B cell (primary cell): Measurements from ENCODE around the gene KDELR1. TPM values are rescaled to one million over a fixed set of nuclear protein-coding genes. Genes with fewer than 3 reads are reported as not detected.
A peak's percentile ranks its signal among the peaks of the same experiment; 100 is the strongest.

Experiments used
- ATAC-seq: fragments of 200-7000 bp; cut with Tn5 transposase; one replicate; pipeline ENCODE4 v1.10.0; 2021; ENCODE audit warnings: low read depth, mild to moderate bottlenecking, moderate number of reproducible peaks, moderate library complexity
- CTCF ChIA-PET: fragments of 350-600 bp; sonication (Branson Sonifier 250); formaldehyde crosslinking; loops from one replicate; lab custom pipeline; 2021; ENCODE audit warnings: antibody characterized with exemption, inconsistent platforms; lab: Charles Lee
- POLR2A ChIA-PET: fragments of 350-600 bp; sonication (Branson Sonifier 250); formaldehyde crosslinking; loops from one replicate; lab custom pipeline; 2021; ENCODE audit warnings: antibody characterized with exemption; lab: Charles Lee
- DNase-seq: peaks from one replicate; pipeline ENCODE4 v3.0.0; 2013
- H2AFZ ChIP-seq: 2 replicates; pipeline ENCODE4 v1.6.1; 2012; ENCODE audit warnings: mild to moderate bottlenecking, low read depth, low read length; ENCODE audit not compliant: insufficient read depth, poor library complexity, severe bottlenecking
- H3K27ac ChIP-seq, 2 donors: 1 replicate in 1 of 2; 2 replicates in 1 of 2; pipeline ENCODE4 v1.5.1; 2012 to 2013; ENCODE audit warnings: low read length in 2 of 2, mild to moderate bottlenecking in 2 of 2, moderate library complexity in 1 of 2
- H3K27me3 ChIP-seq, 4 experiments: fragments of 200-600 bp in 1 of 4; sonication (generic) in 1 of 4; replicated peaks in 1 of 4; 1 replicate in 2 of 4; 2 replicates in 2 of 4; pipeline versions ENCODE4 v1.6.1 to v1.7.0; 2013 to 2016; ENCODE audit warnings: low read length in 3 of 4, mild to moderate bottlenecking in 2 of 4, mixed read lengths in 1 of 4, moderate library complexity in 1 of 4; ENCODE audit not compliant: insufficient read depth in 4 of 4, control insufficient read depth in 3 of 4; ENCODE audit errors: control extremely low read depth in 1 of 4
- H3K36me3 ChIP-seq, 2 experiments: replicated peaks in 1 of 2; 1 replicate in 1 of 2; 2 replicates in 1 of 2; pipeline versions ENCODE4 v1.6.1 to v1.7.1; 2013; ENCODE audit warnings: low read length in 1 of 2; ENCODE audit not compliant: insufficient read depth in 2 of 2, control insufficient read depth in 1 of 2; ENCODE audit errors: control extremely low read depth in 1 of 2, extremely low read depth in 1 of 2
- H3K4me1 ChIP-seq, 2 donors: fragments of 200-600 bp in 1 of 2; sonication (generic) in 1 of 2; 1 replicate in 1 of 2; 2 replicates in 1 of 2; pipeline versions ENCODE4 v1.5.1 to v1.6.1; 2013 to 2017; ENCODE audit warnings: low read length in 2 of 2; ENCODE audit not compliant: control insufficient read depth in 2 of 2, insufficient read depth in 2 of 2
- H3K4me2 ChIP-seq: replicated peaks from 2 replicates; pipeline ENCODE3; 2012; ENCODE audit warnings: mild to moderate bottlenecking, low read depth, low read length; ENCODE audit not compliant: poor library complexity, severe bottlenecking
- H3K4me3 ChIP-seq, 5 experiments: fragments of 200-600 bp in 1 of 5; sonication (generic) in 1 of 5; 1 replicate in 3 of 5; 2 replicates in 2 of 5; pipeline versions ENCODE4 v1.5.1 to v1.7.0; 2011 to 2016; ENCODE audit warnings: low read length in 4 of 5, mild to moderate bottlenecking in 4 of 5, low read depth in 2 of 5, control low read depth in 1 of 5, moderate library complexity in 1 of 5; ENCODE audit not compliant: insufficient read depth in 1 of 5; ENCODE audit errors: control extremely low read depth in 1 of 5, extremely low read depth in 1 of 5
- H3K79me2 ChIP-seq: fragments of 200-600 bp; sonication (generic); one replicate; pipeline ENCODE4 v1.6.0; 2016; ENCODE audit warnings: low read length; ENCODE audit not compliant: control insufficient read depth, insufficient read depth
- H3K9ac ChIP-seq: fragments of 200-600 bp; sonication (generic); 2 replicates; pipeline ENCODE4 v1.6.1; 2017; ENCODE audit warnings: mild to moderate bottlenecking, low read length, moderate library complexity
- H3K9me3 ChIP-seq, 3 donors: one replicate each; pipeline versions ENCODE4 v1.6.1 to v1.7.1; 2013; ENCODE audit warnings: low read length in 2 of 3; ENCODE audit not compliant: control insufficient read depth in 2 of 3, insufficient read depth in 1 of 3; ENCODE audit errors: control extremely low read depth in 1 of 3
- H4K20me1 ChIP-seq: 2 replicates; pipeline ENCODE4 v1.6.0; 2012; ENCODE audit warnings: mild to moderate bottlenecking, low read length; ENCODE audit not compliant: insufficient read depth, control insufficient read depth, poor library complexity, severe bottlenecking
- H3K27ac Mint-ChIP-seq: one replicate; pipeline ENCODE4 v1.8.0; 2021; ENCODE audit warnings: mixed read lengths
- H3K27me3 Mint-ChIP-seq: one replicate; pipeline ENCODE4 v1.8.0; 2021; ENCODE audit warnings: mixed read lengths
- H3K4me1 Mint-ChIP-seq: one replicate; pipeline ENCODE4 v1.8.0; 2021; ENCODE audit warnings: mixed read lengths
- H3K4me3 Mint-ChIP-seq: one replicate; pipeline ENCODE4 v1.8.0; 2021; ENCODE audit warnings: mixed read lengths
- H3K9me3 Mint-ChIP-seq: one replicate; pipeline ENCODE4 v1.8.0; 2022; ENCODE audit warnings: mixed read lengths; ENCODE audit not compliant: insufficient read depth
- EZH2 ChIP-seq: IDR thresholded peaks from 2 replicates; pipeline ENCODE4 v1.6.1; 2012; ENCODE audit warnings: borderline replicate concordance, low read depth, mild to moderate bottlenecking, moderate library complexity, low read length; ENCODE audit not compliant: insufficient read depth, poor library complexity, severe bottlenecking
- WGBS: methylation state at CpG from one replicate; pipeline ENCODE4 v1.1.5; 2013; ENCODE audit warnings: missing lambda C conversion rate; ENCODE audit not compliant: insufficient coverage; 5-methylcytosine and 5-hydroxymethylcytosine counted together
- intact Hi-C: fragments of 100-400 bp; cut with micrococcal nuclease; formaldehyde crosslinking; loops from one replicate; pipeline ENCODE4 v1.10.0; 2022
- polyA plus RNA-seq: library from polyadenylated mRNA; depleted of rRNA; stranded (reverse); fragments of >200 nt; gene quantifications from 2 replicates; pipeline ENCODE4 v1.2.3, GENCODE V29; 2012
- total RNA-seq, 2 donors: library from RNA; stranded (reverse); fragments of 120-200 nt in 1 of 2; gene quantifications; 1 replicate in 1 of 2; 2 replicates in 1 of 2; pipeline versions ENCODE4 v1.2.3 to v1.2.4, GENCODE V29; 2013 to 2022
- TF ChIP-seq, protein P1 (sequence below): fragments of 200-600 bp; IDR thresholded peaks from one replicate; pipeline ENCODE4 v1.8.0; 2022; ENCODE audit warnings: antibody characterized with exemption, mild to moderate bottlenecking

Gene KDELR1
- total and polyA plus RNA-seq, 2 donors (not counting 1 experiment from before 2014, with no cell fraction given) = 33.3 to 62.7 TPM

DNA sequence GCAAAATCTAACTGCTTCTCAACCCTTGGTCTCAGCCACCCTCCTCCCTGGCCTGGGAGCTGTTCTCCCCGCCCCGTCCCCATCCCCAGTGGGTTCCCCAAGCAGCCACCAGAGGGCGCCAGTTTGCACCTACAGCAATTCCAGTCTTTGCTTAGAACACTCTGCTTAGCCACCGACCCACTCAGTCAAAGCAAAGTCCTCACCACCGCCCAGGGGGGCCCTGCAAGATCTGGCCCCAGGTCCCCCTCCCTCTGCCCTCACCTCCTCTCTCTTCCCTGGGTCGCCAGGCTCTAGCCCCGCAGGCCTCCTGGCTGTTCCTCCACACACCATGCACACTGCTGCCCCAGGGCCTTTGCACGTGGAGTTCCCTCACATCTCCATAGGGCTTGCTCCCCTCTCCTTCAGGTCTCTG lies 40.0 kb downstream of the KDELR1 start:
- 36% methylated on average over 8 of the region's 8 CpGs for WGBS
- Mint-ChIP-seq H3K27ac (peak overlapping the region; percentile 22), H3K9me3 (no peaks in the 10 kb centered on the region), H3K4me1 (peaks cover 3% of the 10 kb centered on the region), H3K4me3 (no peak overlapping the region), H3K27me3 (no peaks in the 10 kb centered on the region)
- intact Hi-C loops = loop anchor here (1.0 kb wide), 1 partner anchor 31 kb away; no protein-coding TSS in a partner anchor
- no peaks in the 10 kb centered on the region for H3K9me3 ChIP-seq
- POLR2A ChIA-PET = no interaction called here
- DNase-seq (peak; percentile 76), ATAC-seq (peak; percentile 79)
- peaks cover 4% of the 10 kb centered on the region for H3K79me2 ChIP-seq
- H3K36me3 ChIP-seq = no peaks in the 10 kb centered on the region
- H2AFZ ChIP-seq = no peak overlapping the region
- H3K27ac ChIP-seq = no peak overlapping the region
- H3K4me1 ChIP-seq = peaks cover 0 to 5% of the 10 kb centered on the region in 2 donors
- no peak overlapping the region for H3K4me3 ChIP-seq
- no peak overlapping the region for H3K4me2 ChIP-seq
- H3K9ac ChIP-seq = no peak overlapping the region
- H4K20me1 ChIP-seq = no peaks in the 10 kb centered on the region
- TF ChIP-seq, protein P1, sequence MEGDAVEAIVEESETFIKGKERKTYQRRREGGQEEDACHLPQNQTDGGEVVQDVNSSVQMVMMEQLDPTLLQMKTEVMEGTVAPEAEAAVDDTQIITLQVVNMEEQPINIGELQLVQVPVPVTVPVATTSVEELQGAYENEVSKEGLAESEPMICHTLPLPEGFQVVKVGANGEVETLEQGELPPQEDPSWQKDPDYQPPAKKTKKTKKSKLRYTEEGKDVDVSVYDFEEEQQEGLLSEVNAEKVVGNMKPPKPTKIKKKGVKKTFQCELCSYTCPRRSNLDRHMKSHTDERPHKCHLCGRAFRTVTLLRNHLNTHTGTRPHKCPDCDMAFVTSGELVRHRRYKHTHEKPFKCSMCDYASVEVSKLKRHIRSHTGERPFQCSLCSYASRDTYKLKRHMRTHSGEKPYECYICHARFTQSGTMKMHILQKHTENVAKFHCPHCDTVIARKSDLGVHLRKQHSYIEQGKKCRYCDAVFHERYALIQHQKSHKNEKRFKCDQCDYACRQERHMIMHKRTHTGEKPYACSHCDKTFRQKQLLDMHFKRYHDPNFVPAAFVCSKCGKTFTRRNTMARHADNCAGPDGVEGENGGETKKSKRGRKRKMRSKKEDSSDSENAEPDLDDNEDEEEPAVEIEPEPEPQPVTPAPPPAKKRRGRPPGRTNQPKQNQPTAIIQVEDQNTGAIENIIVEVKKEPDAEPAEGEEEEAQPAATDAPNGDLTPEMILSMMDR = peak; percentile 74
- no peak for TF ChIP-seq EZH2
- CTCF ChIA-PET = interaction anchor here (0.7 to 2.8 kb wide), 14 partner anchors 10 to 288 kb away, joined by 3 to 12 read pairs (median 3); partner anchors contain the start of gene KDELR1
- no peaks in the 10 kb centered on the region for H3K27me3 ChIP-seq

DNA sequence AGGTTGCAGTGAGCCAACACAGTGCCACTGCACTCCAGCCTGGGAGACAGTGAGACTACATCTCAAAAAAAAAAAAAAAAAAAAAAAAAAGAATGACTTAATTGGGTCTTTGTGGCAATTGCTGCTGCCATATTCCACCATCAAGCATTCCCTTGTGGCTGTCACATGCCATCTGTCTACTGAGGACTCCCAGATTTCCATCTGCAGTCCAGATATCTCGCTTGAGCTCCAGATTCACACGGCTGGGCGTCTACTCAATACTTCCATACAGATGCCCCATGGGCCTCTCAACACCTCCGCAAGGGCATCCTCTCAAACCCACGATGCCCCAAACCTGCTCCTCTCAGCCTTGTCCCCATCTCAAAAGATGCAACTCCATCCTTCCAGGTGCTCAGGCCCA lies 40.5 kb downstream of the KDELR1 start:
- ChIA-PET POLR2A (no interaction called here), CTCF (interaction anchor here (0.6 to 2.8 kb wide), 16 partner anchors 10 to 1477 kb away, joined by 3 to 12 read pairs (median 3); partner anchors contain the start of gene KDELR1)
- Histone ChIP-seq H3K4me1 (peaks cover 0 to 5% of the 10 kb centered on the region in 2 donors), H4K20me1 (no peaks in the 10 kb centered on the region), H3K9ac (no peak overlapping the region), H2AFZ (no peak overlapping the region), H3K27ac (no peak overlapping the region), H3K4me2 (no peak overlapping the region), H3K4me3 (no peak overlapping the region), H3K9me3 (no peaks in the 10 kb centered on the region), H3K79me2 (peaks cover 4% of the 10 kb centered on the region), H3K36me3 (no peaks in the 10 kb centered on the region), H3K27me3 (no peaks in the 10 kb centered on the region)
- Mint-ChIP-seq H3K27me3 (no peaks in the 10 kb centered on the region), H3K4me1 (peaks cover 3% of the 10 kb centered on the region), H3K9me3 (no peaks in the 10 kb centered on the region), H3K4me3 (no peak overlapping the region), H3K27ac (peak overlapping the region; percentile 22)
- DNase-seq = no peak
- WGBS = 93% methylated on average over 5 of the region's 5 CpGs
- ATAC-seq = no peak
- intact Hi-C loops = loop anchor here (1.0 kb wide), 1 partner anchor 31 kb away; no protein-coding TSS in a partner anchor
- no peak for TF ChIP-seq EZH2
- TF ChIP-seq, protein P1 = no peak
